Measurements from ENCODE around the gene EPHB1. TPM values are rescaled to one million over a fixed set of nuclear protein-coding genes. Genes with fewer than 3 reads are reported as not detected.

Gene EPHB1
- total RNA-seq, 1 donor from 2014 or later, result 16.3 TPM

GRCh38 chr3:134877788-134878187 is 82.7 kb downstream of the EPHB1 start:
- Mint-ChIP-seq H3K27me3 (ENCODE audit: unreplicated experiment) (no peaks in the 10 kb centered on the region), H3K27ac (ENCODE audit: unreplicated experiment) (no peak overlapping the region), H3K4me3 (ENCODE audit: unreplicated experiment) (no peak overlapping the region), H3K36me3 (ENCODE audit: unreplicated experiment) (no peaks in the 10 kb centered on the region), H3K9me3 (ENCODE audit: unreplicated experiment) (no peaks in the 10 kb centered on the region), H3K4me1 (ENCODE audit: low read depth, unreplicated experiment) (peaks cover 3% of the 10 kb centered on the region)
- TF ChIP-seq CTCF (IDR thresholded peaks at IDR 0.05; ENCODE audit: partially characterized antibody, unreplicated experiment), result no peak
- DNase-seq, result no peak

- peaks cover 3% of the 10 kb centered on the region for H3K4me1 Mint-ChIP-seq (ENCODE audit: low read depth, unreplicated experiment)
- H3K27ac Mint-ChIP-seq (ENCODE audit: unreplicated experiment), result no peak overlapping the region
- DNase-seq, result no peak
- no peaks in the 10 kb centered on the region for H3K36me3 Mint-ChIP-seq (ENCODE audit: unreplicated experiment)
- no peaks in the 10 kb centered on the region for H3K27me3 Mint-ChIP-seq (ENCODE audit: unreplicated experiment)
- H3K4me3 Mint-ChIP-seq (ENCODE audit: unreplicated experiment), result no peak overlapping the region
- H3K9me3 Mint-ChIP-seq (ENCODE audit: unreplicated experiment), result no peaks in the 10 kb centered on the region
- no peak for TF ChIP-seq CTCF (IDR thresholded peaks at IDR 0.05; ENCODE audit: partially characterized antibody, unreplicated experiment)
These were observed 84.9 kb downstream of the EPHB1 start for GRCh38 chr3:134879990-134880389.

GRCh38 chr3:134880431-134880830 is 85.4 kb downstream of the EPHB1 start:
- no peak for DNase-seq

GRCh38 chr3:134881305-134881704 is 86.2 kb downstream of the EPHB1 start:
- no peak overlapping the region for H3K27ac Mint-ChIP-seq (ENCODE audit: unreplicated experiment)
- no peaks in the 10 kb centered on the region for H3K4me1 Mint-ChIP-seq (ENCODE audit: low read depth, unreplicated experiment)
- TF ChIP-seq CTCF (IDR thresholded peaks at IDR 0.05; ENCODE audit: partially characterized antibody, unreplicated experiment), result no peak
- H3K27me3 Mint-ChIP-seq (ENCODE audit: unreplicated experiment), result no peaks in the 10 kb centered on the region
- no peak for DNase-seq
- no peaks in the 10 kb centered on the region for H3K36me3 Mint-ChIP-seq (ENCODE audit: unreplicated experiment)
- H3K9me3 Mint-ChIP-seq (ENCODE audit: unreplicated experiment), result no peaks in the 10 kb centered on the region
- no peak overlapping the region for H3K4me3 Mint-ChIP-seq (ENCODE audit: unreplicated experiment)

More at GRCh38 chr3:134880431-134880830, 85.4 kb downstream of the EPHB1 start:
- no peak for TF ChIP-seq CTCF (IDR thresholded peaks at IDR 0.05; ENCODE audit: partially characterized antibody, unreplicated experiment)
- Mint-ChIP-seq H3K4me1 (ENCODE audit: low read depth, unreplicated experiment) (no peaks in the 10 kb centered on the region), H3K27me3 (ENCODE audit: unreplicated experiment) (no peaks in the 10 kb centered on the region), H3K27ac (ENCODE audit: unreplicated experiment) (no peak overlapping the region), H3K9me3 (ENCODE audit: unreplicated experiment) (no peaks in the 10 kb centered on the region), H3K4me3 (ENCODE audit: unreplicated experiment) (no peak overlapping the region), H3K36me3 (ENCODE audit: unreplicated experiment) (no peaks in the 10 kb centered on the region)

- Mint-ChIP-seq H3K9me3 (ENCODE audit: unreplicated experiment) (no peaks in the 10 kb centered on the region), H3K4me3 (ENCODE audit: unreplicated experiment) (no peak overlapping the region), H3K36me3 (ENCODE audit: unreplicated experiment) (no peaks in the 10 kb centered on the region), H3K27me3 (ENCODE audit: unreplicated experiment) (peaks cover 2% of the 10 kb centered on the region), H3K4me1 (ENCODE audit: low read depth, unreplicated experiment) (no peaks in the 10 kb centered on the region), H3K27ac (ENCODE audit: unreplicated experiment) (no peak overlapping the region)
- no peak for DNase-seq
- TF ChIP-seq CTCF (IDR thresholded peaks at IDR 0.05; ENCODE audit: partially characterized antibody, unreplicated experiment), result no peak
These were observed 88.8 kb downstream of the EPHB1 start for GRCh38 chr3:134883697-134884385.

Data from glutamatergic neuron (in vitro differentiated cells).